GM21423 (cell line): Measurements from ENCODE around the gene ALDH9A1.
"Not testable (repeated sequence)": the region's sequence is repeated elsewhere in the genome, so short reads cannot be mapped to it uniquely, and the experiment has no call there.

ENCODE experiments used
- ATAC-seq: cut with Tn5 transposase; IDR thresholded peaks from one replicate; pipeline ENCODE4 v1.9.1; 2021; ENCODE audit warnings: mild to moderate bottlenecking, moderate library complexity; ENCODE audit not compliant: unreplicated experiment

ALDH9A1 gene

DNA sequence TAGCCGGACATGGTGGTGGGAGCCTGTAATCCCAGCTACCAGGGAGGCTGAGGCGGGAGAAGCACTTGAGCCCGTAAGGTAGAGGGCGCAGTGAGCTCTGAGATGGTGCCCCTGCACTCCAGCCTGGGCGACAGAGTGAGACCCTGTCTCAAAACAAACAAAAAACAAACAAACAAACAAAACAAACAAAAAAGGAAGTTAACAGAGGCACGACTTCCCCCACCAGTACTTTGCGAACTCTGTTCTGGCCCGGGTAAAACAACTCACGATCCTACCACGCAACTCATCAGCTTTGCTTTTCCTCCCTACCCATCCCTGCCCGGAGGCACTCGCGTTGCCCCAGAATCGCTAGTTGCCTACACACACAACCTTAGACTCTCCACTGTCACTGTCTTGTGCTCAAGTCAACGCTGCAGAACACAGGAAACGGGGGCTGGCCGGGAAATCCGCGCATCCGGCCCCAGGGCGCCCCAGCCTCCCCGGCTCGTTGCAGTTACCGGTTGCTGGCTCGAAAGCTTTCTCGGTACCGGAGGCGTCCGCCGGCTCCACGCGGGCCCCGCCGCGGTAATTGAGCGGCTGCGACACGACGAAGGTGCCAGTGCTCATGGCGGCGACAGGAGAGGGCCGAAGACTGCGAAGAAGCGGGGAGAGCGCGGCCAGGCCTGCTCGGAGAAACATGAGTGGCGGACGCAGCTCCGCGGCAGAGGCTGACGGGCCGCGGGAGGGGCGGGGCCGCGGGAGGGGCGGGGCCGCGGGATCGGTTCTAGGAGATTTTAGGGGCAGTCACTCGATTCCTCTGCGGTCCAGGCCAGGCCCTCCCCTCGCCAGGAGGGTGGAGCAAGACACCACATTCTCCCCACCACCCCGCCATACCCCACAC, at the start of gene ALDH9A1:
ALDH9A1 (minus strand) TSS at position 682 of the 880 bp plus-strand sequence; CDS start at position 678, 4 bp downstream.
- peak; percentile 90 for ATAC-seq

DNA sequence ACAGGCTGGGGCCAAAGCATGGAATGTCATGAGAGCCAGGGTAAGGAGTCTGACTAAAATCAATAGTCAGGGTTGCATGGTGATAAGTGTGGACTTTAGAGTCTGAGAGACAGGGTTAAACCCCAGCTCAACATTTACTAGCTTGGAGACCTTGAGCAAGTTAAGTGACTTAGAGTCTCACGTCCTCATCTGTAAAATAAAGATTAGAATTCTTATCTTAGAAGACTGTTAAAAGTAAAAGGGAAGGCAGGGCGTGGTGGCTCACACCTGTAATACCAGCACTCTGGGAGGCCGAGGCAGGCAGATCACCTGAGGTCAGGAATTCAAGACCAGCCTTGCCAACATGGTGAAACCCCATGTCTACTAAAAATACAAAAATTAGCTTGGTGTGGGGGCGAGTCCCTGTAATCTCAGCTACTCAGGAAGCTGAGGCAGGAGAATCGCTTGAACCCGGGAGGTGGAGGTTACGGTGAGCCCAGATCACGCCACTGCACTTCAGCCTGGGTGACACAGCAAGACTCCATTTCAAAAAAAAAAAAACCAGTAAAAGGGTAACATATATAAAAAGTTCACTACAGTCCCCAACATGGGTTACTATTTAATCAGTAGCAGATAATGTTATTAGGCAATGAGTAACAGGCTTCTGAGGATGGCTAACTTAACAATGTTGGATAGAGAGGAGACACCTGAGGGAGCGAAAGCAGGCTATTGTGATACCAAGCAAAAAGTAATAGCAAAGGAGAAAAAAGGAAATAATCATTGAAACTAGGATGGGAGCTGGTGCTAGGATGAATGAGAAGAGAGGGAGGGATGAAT, 49.5 kb upstream of the ALDH9A1 start:
- ATAC-seq, result no peak

DNA sequence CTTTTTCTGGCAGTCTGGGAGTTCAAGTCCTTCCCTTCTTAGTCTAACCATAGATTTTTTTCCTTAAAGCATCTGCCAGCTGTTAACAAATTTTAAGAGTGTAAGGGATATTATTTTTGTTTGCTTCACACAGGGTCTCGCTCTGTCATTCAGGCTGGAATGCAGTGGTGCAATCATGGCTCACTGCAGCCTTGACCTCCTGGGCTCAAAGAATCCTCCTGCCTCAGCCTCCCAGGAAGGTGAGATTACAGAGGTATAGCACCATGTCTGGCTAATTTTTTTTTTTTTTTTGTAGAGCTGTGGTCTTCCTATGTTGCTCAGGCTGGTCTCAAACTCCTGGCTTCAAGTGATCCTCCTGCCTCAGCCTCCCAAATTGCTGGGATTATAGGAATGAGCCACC, 46.6 kb upstream of the ALDH9A1 start:
- not testable (repeated sequence) for ATAC-seq

DNA sequence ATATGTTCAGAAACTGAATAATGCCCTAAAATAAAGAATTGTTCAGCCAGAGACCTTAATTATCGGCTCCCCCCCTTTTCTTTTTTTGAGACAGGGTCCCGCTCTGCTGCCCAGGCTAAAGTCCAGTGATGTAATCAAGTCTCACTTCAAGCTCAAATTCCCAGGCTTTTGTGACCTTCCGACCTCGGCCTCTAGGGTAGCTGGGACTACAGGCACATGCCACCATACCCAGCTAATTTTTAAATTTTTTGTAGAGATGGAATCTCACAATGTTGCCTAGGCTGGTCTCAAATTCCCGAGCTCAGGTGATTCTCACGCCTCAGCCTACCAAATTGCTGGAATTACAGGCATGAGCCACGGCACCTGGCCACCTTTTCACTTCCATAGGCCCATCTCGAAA, 43.8 kb upstream of the ALDH9A1 start:
- ATAC-seq, result no peak

DNA sequence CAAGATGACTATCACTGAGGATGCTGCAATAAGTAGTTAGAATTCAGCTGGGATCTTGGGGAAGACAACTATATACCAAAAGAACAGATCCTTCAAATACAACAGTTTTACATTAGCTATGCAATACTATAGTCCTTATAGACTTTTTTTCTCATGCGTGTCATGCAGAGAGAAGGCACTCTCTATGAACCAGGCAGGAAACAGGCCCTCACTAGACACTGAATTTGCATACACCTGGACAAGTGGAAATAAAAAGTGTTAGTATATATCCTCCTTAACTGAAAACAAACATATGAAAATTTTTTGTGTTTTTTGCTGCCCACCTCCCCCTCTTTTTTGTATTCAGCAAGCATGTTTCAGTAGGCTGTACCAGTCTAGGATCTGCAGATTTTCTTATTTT, 40.4 kb upstream of the ALDH9A1 start:
- peak; percentile 98 for ATAC-seq

DNA sequence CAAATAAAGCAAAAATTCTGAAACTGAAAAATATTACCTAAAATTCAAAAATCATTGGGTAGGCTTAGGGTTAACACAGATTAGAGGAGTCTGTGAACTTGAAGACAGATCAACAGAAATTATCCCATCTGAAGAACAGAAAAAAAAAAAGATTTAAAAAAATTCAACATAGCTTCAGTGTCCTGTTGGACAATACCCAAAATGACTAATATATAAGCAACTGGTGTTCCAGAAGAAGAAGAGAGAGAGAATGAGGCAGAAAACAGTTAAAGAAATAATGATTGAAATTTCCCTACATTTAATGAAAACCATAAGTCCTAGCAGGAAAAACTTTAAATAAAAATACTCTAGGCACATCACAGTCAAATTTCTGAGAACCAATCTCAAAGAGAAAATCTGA, 38.8 kb upstream of the ALDH9A1 start:
- ATAC-seq, result no peak

DNA sequence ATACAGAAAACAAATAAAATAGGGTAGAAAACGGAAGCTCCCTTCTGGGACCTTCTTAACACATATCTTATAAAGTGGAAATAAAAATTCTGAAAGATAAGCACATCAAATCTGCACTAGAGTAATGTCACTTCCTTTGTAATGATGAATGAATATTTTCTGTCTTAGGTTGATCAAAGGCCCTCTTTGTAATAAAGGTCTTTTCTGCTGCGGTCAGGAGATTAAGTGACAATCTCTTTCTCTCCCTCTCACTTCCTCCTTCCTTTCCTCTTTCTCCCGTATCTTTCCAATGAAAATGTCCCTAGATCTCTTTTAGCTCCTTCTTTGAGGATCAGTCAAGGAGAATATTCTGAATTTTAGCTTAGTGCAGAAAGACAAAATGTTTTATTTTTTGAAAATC, 36.5 kb upstream of the ALDH9A1 start:
- ATAC-seq, result no peak

DNA sequence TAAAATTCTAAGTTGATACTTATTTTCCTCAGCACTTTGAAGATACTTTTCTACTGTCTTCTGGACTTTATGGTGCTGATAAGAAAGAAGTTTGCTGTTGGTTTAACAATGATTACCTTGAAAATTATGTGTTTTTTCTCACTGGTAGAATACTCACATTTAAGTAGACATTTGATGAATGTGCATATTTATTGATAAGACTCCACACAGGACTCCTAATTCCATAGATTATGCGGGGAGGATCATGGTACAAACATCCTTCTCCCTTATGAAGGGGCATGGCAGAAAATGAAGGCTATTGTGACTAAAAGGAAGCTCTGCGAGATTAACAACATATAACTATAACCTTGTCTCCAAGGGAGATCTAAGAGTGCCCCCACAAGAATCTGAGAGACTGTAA, 28.5 kb upstream of the ALDH9A1 start:
- no peak for ATAC-seq

DNA sequence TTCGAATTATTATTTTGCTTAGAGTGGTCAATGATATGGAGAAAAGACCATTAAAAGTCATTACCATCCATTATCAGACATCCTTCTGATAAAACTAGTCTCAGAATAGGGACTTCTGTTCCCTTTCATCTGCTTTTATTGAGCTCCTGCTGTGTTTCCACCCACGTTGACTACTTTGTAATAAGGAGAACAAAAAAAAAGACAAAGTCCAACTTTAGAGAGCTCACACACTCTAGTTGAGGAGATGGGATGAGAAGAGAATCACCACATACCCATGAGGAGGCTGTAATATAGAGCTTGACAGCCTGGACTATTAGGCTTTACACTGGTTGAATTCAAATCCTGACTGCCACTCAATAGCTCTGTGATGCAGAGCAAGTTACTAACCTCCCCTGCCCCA, 27.8 kb upstream of the ALDH9A1 start:
- ATAC-seq, result no peak

DNA sequence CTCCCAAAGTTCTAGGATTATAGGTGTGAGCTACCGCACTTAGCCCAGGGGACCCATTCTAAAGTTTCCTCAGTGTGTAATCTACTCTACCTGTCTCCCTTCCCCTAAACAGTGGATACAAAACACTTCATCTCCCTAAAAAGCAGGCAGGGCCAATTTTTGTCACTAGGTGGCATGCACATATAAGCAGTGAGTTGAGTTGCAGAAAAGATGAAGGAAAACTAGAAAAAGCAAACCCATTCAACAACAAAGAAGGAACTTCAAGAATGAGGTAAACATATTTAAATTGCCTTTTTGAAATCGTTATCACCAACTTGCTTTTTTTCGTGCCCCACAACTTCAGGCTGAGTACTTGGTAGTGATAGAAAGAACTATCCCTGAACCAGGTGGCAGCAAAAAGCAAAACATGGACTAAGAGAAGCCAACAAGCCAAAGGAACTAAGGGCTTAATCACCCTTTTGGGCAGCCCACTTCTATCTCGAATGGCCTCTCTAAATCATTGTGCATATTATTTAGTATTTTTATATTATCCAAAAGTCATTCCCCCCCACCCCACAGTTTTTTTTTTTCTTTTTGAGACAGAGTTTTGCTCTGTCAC, 19.7 kb upstream of the ALDH9A1 start:
- no peak for ATAC-seq

DNA sequence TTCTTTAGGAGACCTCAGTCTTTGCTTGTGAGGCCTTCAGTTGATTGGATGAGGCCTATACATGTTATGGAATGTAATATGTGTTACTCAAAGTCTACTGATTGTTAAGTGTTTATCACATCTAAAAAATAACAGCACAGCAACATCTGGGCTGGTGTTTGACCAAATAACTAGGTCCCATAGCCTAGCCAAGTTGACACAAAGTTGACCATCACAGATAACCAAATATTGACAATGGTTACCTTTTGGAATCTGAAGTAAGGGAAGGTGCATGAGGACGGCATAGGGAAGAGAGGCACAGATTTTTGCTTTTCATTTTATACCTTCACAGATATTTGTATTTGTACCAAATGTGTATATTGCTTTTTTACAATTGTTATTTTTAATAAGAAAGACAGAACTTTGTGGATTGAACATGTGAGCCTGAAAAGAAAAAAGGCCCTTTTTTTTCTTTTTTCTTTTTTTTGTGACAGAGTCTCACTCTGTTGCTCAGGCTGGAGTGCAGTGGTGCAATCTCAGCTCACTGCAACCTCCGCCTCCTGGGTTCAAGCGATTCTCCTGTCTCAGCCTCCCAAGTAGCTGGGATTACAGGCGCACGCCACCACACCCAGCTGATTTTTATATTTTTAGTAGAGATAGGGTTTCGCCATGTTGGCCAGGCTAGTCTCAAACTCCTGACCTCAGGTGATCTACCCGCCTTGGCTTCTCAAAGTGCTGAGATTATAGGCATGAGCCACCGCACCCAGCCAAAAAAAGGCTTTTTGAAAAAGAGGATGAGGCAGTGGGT, 18.1 kb upstream of the ALDH9A1 start:
- ATAC-seq, result not testable (repeated sequence)

DNA sequence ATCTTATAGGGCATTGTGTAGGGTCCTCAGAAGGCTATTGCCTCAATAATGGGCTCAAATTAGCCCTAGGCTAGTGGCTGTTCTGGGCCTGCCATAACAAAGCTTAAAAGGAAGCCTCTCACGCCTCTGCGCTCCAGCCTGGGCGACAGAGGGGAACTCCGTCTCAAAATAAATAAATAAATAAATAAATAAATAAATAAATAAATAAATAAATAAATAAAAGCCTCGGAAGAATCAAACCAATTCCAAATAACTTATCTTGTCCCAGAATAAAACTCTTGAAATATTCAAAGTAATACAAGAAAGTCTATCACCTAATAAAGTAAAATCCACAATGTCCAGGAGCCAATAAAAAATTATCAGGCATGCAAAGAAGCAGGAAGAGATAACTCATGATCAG, 14.4 kb upstream of the ALDH9A1 start:
- no peak for ATAC-seq

DNA sequence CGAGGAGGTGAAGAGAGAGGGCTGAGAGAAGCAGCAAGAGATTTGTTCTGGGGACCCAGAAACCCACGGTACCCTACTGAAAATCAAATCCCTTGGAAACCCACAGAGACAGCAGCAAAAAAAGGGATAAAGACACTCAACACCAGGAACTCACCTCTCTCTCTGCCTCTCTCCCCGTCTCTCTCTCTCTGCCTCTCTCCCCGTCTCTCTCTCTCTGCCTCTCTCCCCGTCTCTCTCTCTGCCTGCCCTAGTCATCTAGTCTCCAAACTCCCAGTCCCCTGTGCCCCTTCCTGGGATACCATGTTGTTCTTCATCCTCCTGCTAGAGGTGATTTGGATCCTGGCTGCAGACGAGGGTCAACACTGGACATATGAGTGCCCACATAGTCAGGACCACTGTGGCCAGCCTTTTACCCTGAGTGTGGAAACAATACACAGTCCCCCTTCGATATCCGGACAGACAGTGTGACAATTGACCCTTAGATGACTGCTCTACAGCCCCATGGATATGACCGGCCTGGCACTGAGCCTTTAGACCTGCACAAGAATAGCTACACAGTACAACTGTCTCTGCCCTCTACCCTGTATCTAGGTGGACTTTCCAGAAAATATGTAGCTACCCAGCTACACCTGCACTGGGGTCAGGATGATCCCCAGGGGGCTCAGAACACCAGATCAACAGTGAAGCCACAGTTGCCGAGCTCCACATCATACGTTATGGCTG, 9.8 kb upstream of the ALDH9A1 start:
- ATAC-seq, result no peak

DNA sequence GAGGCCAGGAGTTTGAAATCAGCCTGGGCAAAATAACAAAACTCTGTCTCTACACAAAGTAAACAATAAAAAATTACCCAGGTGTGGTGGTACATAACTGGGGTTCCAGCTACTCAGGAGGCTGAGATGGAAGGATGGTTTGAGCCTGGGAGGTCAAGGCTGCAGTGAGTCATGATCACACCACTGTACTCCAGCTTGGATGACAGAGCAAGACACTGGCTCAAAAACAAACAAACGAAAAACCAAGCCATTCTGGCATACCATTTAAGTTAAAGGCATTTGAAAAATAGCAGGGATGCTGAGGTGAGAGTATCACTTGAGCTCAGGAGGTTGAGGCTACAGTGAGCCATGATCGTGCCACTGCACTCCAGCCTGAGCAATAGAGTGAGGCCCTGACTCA, 5.3 kb upstream of the ALDH9A1 start:
- ATAC-seq, result no peak

DNA sequence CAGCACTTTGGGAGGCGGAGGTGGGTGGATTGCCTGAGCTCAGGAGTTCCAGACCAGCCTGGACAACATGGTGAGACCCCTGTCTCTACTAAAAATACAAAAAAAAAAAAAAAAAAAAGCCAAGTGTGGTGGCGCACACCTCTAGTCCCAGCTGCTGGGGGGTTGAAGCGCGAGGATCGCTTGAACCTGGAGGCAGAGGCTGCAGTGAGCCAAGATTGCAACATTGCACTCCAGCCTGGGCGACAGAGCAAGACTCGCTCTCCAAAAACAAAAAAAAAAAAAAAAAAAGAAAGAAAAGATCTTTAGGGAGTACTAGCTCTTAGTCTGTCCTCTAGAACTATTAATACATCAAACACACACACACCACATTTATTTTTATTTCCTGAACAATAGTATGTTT, 3.6 kb upstream of the ALDH9A1 start:
- not testable (repeated sequence) for ATAC-seq

DNA sequence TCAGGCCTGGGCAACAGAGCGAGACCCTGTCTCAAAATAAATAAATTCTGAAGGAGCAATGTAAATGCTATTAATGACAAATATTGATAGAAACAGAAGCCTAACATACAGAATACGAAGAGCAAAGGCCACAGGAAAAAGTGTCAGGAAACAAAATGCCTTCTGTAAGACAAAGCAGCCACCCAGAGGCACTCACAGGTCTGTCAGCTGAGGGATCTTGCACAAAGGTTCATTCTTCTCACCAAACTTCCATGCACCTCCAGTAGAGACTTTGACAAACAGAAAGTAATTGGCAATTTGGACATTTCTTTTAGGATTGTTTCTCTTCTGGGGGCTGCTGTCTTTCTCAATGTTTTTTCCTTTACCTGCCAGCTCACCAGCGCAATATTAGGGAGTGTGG, 1.2 kb upstream of the ALDH9A1 start:
- ATAC-seq, result no peak

DNA sequence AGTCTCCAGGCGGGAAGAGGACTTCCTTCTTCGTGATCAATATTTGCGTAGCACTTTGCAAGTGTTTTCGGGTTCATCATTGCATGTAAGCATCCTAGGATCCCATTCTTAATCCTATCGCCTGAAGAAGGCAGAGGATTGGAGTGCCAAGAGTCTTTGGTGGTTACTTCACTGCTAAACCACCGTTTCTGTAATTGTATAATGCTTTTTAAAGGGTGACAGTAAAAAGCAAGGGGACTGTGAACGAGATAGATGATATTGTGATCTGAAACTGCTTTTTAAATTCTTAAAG, 345 bp upstream of the ALDH9A1 start:
- no peak for ATAC-seq

DNA sequence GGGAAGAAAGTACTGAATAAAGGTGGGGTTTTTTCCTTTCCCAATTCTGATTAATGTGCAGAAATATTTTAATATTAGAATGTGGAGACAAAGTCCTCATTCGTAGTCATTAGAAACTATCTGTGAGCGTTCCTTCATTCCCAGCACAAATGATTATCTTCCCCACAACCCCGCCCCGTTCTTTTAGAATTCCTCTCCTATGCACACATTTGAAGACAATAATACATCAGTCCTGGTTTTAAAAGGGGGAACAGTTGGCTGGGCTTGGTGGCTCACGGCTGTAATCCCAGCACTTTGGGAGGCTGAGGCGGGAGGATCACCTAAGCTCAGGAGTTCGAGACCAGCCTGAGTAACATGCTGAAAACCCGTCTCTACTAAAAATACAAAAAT, 876 bp downstream of the ALDH9A1 start:
- no peak for ATAC-seq

DNA sequence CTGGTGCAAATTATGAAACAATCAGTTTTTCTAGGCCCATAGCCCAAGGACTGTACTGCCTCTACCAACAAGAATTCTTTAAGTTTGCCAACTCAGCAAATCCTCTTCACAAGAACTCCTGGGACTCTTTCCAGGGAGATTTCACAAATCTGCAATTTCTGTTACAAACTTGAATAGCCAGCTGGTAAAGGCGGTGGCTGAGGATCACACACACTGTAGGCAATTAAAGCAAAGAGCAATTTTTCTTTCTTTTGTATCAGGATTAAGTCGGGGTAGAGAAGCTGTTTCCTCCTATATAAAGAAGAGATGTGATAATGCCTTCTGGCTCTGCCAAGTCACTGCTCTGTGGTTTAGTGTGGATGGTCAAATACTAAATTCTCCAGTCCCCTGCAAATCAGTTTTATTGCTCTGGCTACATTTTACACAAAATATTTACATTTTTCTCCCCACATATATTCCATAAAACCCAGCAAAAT, 1.7 kb downstream of the ALDH9A1 start:
- ATAC-seq, result no peak

DNA sequence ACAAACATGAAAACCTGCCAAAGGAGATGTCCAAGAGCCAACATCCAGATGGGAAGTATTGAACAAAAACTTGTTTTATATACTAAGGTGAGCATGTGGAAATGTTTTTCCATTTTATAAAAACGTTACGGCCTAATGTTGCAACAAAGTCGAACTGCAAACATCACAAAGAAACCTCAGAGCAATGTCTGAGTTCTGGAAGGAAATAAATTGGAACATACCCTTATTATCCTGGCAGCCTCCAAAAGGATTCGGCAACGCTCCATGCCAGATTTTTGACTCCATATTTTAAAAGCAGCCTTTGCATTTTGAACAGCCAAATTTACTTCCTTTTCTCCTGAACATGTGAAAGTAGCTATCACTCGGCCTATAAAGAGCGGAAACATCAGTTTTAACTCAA, 3.3 kb downstream of the ALDH9A1 start:
- ATAC-seq, result no peak
